HCT116 (cell line): Measurements from ENCODE around the gene ANGPTL3. TPM values are rescaled to one million over a fixed set of nuclear protein-coding genes. Genes with fewer than 3 reads are reported as not detected.

Experiments used
- ATAC-seq: fragments of 200-7000 bp; cut with Tn5 transposase; 2 replicates; pipeline ENCODE4 v1.9.1; 2020; ENCODE audit warnings: mild to moderate bottlenecking, moderate library complexity
- BruUV-seq: library from RNA; stranded (reverse); fragments of 400-500 nt; replicated peaks from 2 replicates; lab custom pipeline; 2021; lab: Mats Ljungman, UMichigan
- CTCF ChIA-PET: fragments of 300-600 bp; sonication (Branson Sonifier 250); formaldehyde crosslinking; loops from one replicate; lab custom pipeline; 2021; ENCODE audit warnings: antibody characterized with exemption; lab: Charles Lee
- POLR2A ChIA-PET: fragments of 300-600, 350-600 bp; sonication (Branson Sonifier 250); formaldehyde crosslinking; loops from one replicate; lab custom pipeline; 2021; ENCODE audit warnings: antibody characterized with exemption; lab: Charles Lee
- RAD21 ChIA-PET, 2 experiments: fragments of 300-600 bp; sonication (Branson Sonifier 250); formaldehyde crosslinking; loops; one replicate each; lab custom pipeline; 2023; ENCODE audit warnings: low total read pairs in 2 of 2; ENCODE audit not compliant: uncharacterized antibody in 2 of 2, unreplicated experiment in 2 of 2, low non-redundant PET in 1 of 2; lab: Charles Lee
- DNase-seq: peaks from one replicate; pipeline ENCODE4 v3.0.0-alpha.2; 2010; ENCODE audit warnings: low read depth, low spot score
- H2AFZ ChIP-seq: fragments of 200-600 bp; shearing (Covaris generic), sonication (generic); 2 replicates; pipeline ENCODE4 v1.6.1; 2017; ENCODE audit warnings: low read depth, mixed run types, mixed read lengths, antibody characterized with exemption, low read length; ENCODE audit not compliant: poor library complexity, severe bottlenecking
- H3K27ac ChIP-seq: 2 replicates; pipeline ENCODE4 v1.5.1; 2012; ENCODE audit warnings: low read depth, low read length
- H3K27me3 ChIP-seq: fragments of 200-600 bp; sonication (generic); 2 replicates; pipeline ENCODE4 v1.6.1; 2016; ENCODE audit warnings: mixed run types, low read length, mixed read lengths; ENCODE audit not compliant: insufficient read depth
- H3K36me3 ChIP-seq, 2 experiments: fragments of 200-500 bp in 1 of 2; fragments of 200-600 bp in 1 of 2; sonication (Bioruptor generic) in 1 of 2; sonication (generic) in 1 of 2; 2 replicates each; pipeline versions ENCODE4 v1.5.1 to v1.6.1; 2014 to 2016; ENCODE audit warnings: low read length in 2 of 2, inconsistent platforms in 1 of 2, mixed read lengths in 1 of 2, mixed run types in 1 of 2; ENCODE audit not compliant: insufficient read depth in 2 of 2, control insufficient read depth in 1 of 2
- H3K4me1 ChIP-seq, 2 experiments: fragments of 200-600 bp in 1 of 2; sonication (generic) in 1 of 2; 2 replicates each; pipeline versions ENCODE4 v1.5.1 to v1.6.1; 2012 to 2017; ENCODE audit warnings: low read length in 2 of 2, inconsistent platforms in 1 of 2, mild to moderate bottlenecking in 1 of 2, mixed read lengths in 1 of 2, mixed run types in 1 of 2, moderate library complexity in 1 of 2; ENCODE audit not compliant: insufficient read depth in 2 of 2, control insufficient read depth in 1 of 2
- H3K4me2 ChIP-seq: fragments of 200-600 bp; sonication (generic); 2 replicates; pipeline ENCODE4 v1.6.1; 2017; ENCODE audit warnings: mixed run types, low read length, mixed read lengths
- H3K4me3 ChIP-seq, 2 experiments: fragments of 200-600 bp in 1 of 2; sonication (generic) in 1 of 2; replicated peaks in 1 of 2; 2 replicates each; pipeline ENCODE4 v1.5.1; 2011 to 2016; ENCODE audit warnings: low read length in 2 of 2, control low read depth in 1 of 2, low read depth in 1 of 2, mild to moderate bottlenecking in 1 of 2, mixed read lengths in 1 of 2, mixed run types in 1 of 2
- H3K79me2 ChIP-seq: fragments of 200-600 bp; sonication (generic); 2 replicates; pipeline ENCODE4 v1.6.1; 2017; ENCODE audit warnings: mild to moderate bottlenecking, mixed run types, low read length, moderate library complexity, mixed read lengths; ENCODE audit not compliant: insufficient read depth
- H3K9ac ChIP-seq: fragments of 200-600 bp; sonication (generic); 2 replicates; pipeline ENCODE4 v1.6.1; 2016; ENCODE audit warnings: low read length, mixed read lengths
- H3K9me2 ChIP-seq: fragments of 200-600 bp; sonication (generic), shearing (Covaris generic); 2 replicates; pipeline ENCODE4 v1.6.1; 2017; ENCODE audit warnings: mixed run types, mild to moderate bottlenecking, moderate library complexity; ENCODE audit not compliant: insufficient read depth
- H3K9me3 ChIP-seq, 2 experiments: fragments of 200-500 bp in 1 of 2; fragments of 200-600 bp in 1 of 2; sonication (Bioruptor generic) in 1 of 2; sonication (generic) in 1 of 2; 2 replicates each; pipeline ENCODE4 v1.6.1; 2014 to 2017; ENCODE audit warnings: low read length in 2 of 2, mixed read lengths in 2 of 2, inconsistent platforms in 1 of 2, low read depth in 1 of 2, mild to moderate bottlenecking in 1 of 2, mixed run types in 1 of 2, moderate library complexity in 1 of 2; ENCODE audit not compliant: control insufficient read depth in 1 of 2, insufficient read depth in 1 of 2
- H4K20me1 ChIP-seq: fragments of 200-600 bp; sonication (generic), shearing (Covaris generic); 2 replicates; pipeline ENCODE4 v1.6.1; 2017; ENCODE audit warnings: mixed run types, mild to moderate bottlenecking, moderate library complexity; ENCODE audit not compliant: insufficient read depth
- ELF1 ChIP-seq: IDR thresholded peaks from 2 replicates; pipeline ENCODE4 v1.6.1; 2012; ENCODE audit warnings: low read depth, borderline replicate concordance
- EZH2 ChIP-seq: fragments of 200-600 bp; sonication (generic); IDR thresholded peaks from 2 replicates; pipeline ENCODE4 v1.6.1; 2017; ENCODE audit warnings: antibody characterized with exemption, mixed run types
- FOSL1 ChIP-seq: IDR thresholded peaks from 2 replicates; pipeline ENCODE4 v1.6.1; 2012; ENCODE audit warnings: low read depth
- SRF ChIP-seq: IDR thresholded peaks from 2 replicates; pipeline ENCODE4 v1.6.1; 2012; ENCODE audit warnings: low read depth
- YY1 ChIP-seq: IDR thresholded peaks from 2 replicates; pipeline ENCODE4 v1.6.1; 2011; ENCODE audit warnings: low read length, low read depth, moderate library complexity, mild to moderate bottlenecking; ENCODE audit not compliant: insufficient replicate concordance; ENCODE audit errors: extremely low read depth
- ZFX ChIP-seq: fragments of 450-650 bp; IDR thresholded peaks from 2 replicates; pipeline ENCODE4 v1.6.1; 2017
- ZNF274 ChIP-seq: fragments of 200-500 bp; sonication (Bioruptor generic); IDR thresholded peaks from 2 replicates; pipeline ENCODE4 v1.6.1; 2014; ENCODE audit warnings: mild to moderate bottlenecking, low read depth, low read length, inconsistent platforms
- intact Hi-C: fragments of 100-400 bp; cut with micrococcal nuclease; formaldehyde crosslinking; loops from 2 replicates; pipeline ENCODE4 v1.10.0; 2022
- total RNA-seq: library from RNA; stranded (reverse); gene quantifications from one replicate; pipeline ENCODE4 v1.2.1, GENCODE V29; 2021; ENCODE audit not compliant: unreplicated experiment
- TF ChIP-seq, protein P1 (sequence below): IDR thresholded peaks from 2 replicates; pipeline ENCODE4 v1.6.1; 2012; ENCODE audit warnings: low read depth
- TF ChIP-seq, protein P2 (sequence below), 3 experiments: fragments of 200-600 bp in 1 of 3; sonication (generic) in 1 of 3; IDR thresholded peaks in 2 of 3; conservative IDR thresholded peaks in 1 of 3; 2 replicates each; pipeline ENCODE4 v1.5.1; 2012 to 2017; ENCODE audit warnings: low read depth in 2 of 3, low read length in 2 of 3, antibody characterized with exemption in 1 of 3, borderline replicate concordance in 1 of 3, control low read depth in 1 of 3, mild to moderate bottlenecking in 1 of 3, mixed read lengths in 1 of 3, mixed run types in 1 of 3, moderate library complexity in 1 of 3; ENCODE audit not compliant: insufficient read depth in 1 of 3
- TF ChIP-seq, protein P3 (sequence below): IDR thresholded peaks from 2 replicates; pipeline ENCODE4 v1.6.1; 2012

ANGPTL3 gene
- total RNA-seq, 1 experiment from 2014 or later = 0.07 TPM

DNA sequence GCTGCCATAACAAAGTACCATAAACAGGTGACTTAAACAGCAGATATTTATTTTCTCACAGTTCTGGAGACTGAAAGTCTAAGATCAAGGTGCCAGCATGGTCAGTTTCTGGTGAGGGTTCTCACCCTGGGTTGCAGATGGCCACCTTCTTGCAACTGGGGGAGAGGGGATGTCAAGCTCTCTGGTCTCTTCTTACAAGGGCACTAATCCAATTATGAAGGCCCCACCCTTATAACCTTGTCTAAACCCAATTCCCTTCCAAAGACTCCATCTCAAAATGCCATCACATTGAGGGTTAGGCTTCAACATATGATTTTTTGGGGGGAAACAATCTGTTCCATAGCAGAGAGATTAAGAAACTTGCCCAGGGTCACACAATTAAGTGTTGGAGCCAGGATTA lies 24.8 kb upstream of the ANGPTL3 start:
- no peak for DNase-seq
- Histone ChIP-seq H4K20me1 (no peaks in the 10 kb centered on the region), H3K4me1 (no peaks in the 10 kb centered on the region), H3K4me3 (no peak overlapping the region), H3K9me2 (no peaks in the 10 kb centered on the region), H3K9ac (no peak overlapping the region), H3K79me2 (no peaks in the 10 kb centered on the region), H3K27me3 (no peaks in the 10 kb centered on the region), H3K36me3 (no peaks in the 10 kb centered on the region), H3K4me2 (no peak overlapping the region), H3K9me3 (0 out of 4 replicates have a peak, but pooled peaks cover 0 to 5% of the 10 kb centered on the region in 2 experiments), H2AFZ (no peak overlapping the region), H3K27ac (no peak overlapping the region)
- ChIA-PET POLR2A (no interaction called here), CTCF (no interaction called here), RAD21 (no interaction called here)
- intact Hi-C loops = no loop called here
- BruUV-seq = no TSS peak
- no peak for TF ChIP-seq YY1
- no peak for TF ChIP-seq ZNF274
- no peak for TF ChIP-seq FOSL1
- TF ChIP-seq, protein P1, sequence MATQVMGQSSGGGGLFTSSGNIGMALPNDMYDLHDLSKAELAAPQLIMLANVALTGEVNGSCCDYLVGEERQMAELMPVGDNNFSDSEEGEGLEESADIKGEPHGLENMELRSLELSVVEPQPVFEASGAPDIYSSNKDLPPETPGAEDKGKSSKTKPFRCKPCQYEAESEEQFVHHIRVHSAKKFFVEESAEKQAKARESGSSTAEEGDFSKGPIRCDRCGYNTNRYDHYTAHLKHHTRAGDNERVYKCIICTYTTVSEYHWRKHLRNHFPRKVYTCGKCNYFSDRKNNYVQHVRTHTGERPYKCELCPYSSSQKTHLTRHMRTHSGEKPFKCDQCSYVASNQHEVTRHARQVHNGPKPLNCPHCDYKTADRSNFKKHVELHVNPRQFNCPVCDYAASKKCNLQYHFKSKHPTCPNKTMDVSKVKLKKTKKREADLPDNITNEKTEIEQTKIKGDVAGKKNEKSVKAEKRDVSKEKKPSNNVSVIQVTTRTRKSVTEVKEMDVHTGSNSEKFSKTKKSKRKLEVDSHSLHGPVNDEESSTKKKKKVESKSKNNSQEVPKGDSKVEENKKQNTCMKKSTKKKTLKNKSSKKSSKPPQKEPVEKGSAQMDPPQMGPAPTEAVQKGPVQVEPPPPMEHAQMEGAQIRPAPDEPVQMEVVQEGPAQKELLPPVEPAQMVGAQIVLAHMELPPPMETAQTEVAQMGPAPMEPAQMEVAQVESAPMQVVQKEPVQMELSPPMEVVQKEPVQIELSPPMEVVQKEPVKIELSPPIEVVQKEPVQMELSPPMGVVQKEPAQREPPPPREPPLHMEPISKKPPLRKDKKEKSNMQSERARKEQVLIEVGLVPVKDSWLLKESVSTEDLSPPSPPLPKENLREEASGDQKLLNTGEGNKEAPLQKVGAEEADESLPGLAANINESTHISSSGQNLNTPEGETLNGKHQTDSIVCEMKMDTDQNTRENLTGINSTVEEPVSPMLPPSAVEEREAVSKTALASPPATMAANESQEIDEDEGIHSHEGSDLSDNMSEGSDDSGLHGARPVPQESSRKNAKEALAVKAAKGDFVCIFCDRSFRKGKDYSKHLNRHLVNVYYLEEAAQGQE = no peak
- TF ChIP-seq ZFX = no peak
- no peak for TF ChIP-seq ELF1
- TF ChIP-seq, protein P2, sequence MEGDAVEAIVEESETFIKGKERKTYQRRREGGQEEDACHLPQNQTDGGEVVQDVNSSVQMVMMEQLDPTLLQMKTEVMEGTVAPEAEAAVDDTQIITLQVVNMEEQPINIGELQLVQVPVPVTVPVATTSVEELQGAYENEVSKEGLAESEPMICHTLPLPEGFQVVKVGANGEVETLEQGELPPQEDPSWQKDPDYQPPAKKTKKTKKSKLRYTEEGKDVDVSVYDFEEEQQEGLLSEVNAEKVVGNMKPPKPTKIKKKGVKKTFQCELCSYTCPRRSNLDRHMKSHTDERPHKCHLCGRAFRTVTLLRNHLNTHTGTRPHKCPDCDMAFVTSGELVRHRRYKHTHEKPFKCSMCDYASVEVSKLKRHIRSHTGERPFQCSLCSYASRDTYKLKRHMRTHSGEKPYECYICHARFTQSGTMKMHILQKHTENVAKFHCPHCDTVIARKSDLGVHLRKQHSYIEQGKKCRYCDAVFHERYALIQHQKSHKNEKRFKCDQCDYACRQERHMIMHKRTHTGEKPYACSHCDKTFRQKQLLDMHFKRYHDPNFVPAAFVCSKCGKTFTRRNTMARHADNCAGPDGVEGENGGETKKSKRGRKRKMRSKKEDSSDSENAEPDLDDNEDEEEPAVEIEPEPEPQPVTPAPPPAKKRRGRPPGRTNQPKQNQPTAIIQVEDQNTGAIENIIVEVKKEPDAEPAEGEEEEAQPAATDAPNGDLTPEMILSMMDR (IDR thresholded peaks at IDR 0.05 in 2 of 3, conservative IDR thresholded peaks at IDR 0.05 in 1 of 3; ENCODE audit: borderline replicate concordance in 1 of 3, insufficient read depth in 1 of 3, low read depth in 2 of 3, low read length in 2 of 3) = no peak
- TF ChIP-seq, protein P3, sequence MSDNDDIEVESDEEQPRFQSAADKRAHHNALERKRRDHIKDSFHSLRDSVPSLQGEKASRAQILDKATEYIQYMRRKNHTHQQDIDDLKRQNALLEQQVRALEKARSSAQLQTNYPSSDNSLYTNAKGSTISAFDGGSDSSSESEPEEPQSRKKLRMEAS = no peak
- TF ChIP-seq SRF = no peak
- no peak for TF ChIP-seq EZH2
- ATAC-seq = no peak
